Activated CD4-positive, alpha-beta memory T cell treated with anti-CD3 and anti-CD28 coated beads, Interleukin-2, amount 10 ng/mL, durations not matched to agents 7 days and 5 days (primary cell): ENCODE data around the gene COL16A1. TPM values are rescaled to one million over a fixed set of nuclear protein-coding genes. Genes with fewer than 3 reads are reported as not detected.

Source experiments
- CTCF ChIA-PET: fragments of 350-600 bp; sonication (Branson Sonifier 250); formaldehyde crosslinking; loops from one replicate; lab custom pipeline; 2021; ENCODE audit warnings: antibody characterized with exemption, inconsistent platforms; lab: Charles Lee
- POLR2A ChIA-PET: fragments of 350-600 bp; sonication (Branson Sonifier 250); formaldehyde crosslinking; loops from one replicate; lab custom pipeline; 2021; ENCODE audit warnings: antibody characterized with exemption; lab: Charles Lee
- DNase-seq: peaks from one replicate; pipeline ENCODE4 v3.0.0-alpha.2; 2020
- H3K27ac Mint-ChIP-seq: one replicate; pipeline ENCODE4 v1.8.0; 2021; ENCODE audit warnings: mild to moderate bottlenecking, mixed read lengths
- H3K27me3 Mint-ChIP-seq: one replicate; pipeline ENCODE4 v1.8.0; 2021; ENCODE audit warnings: mixed read lengths
- H3K36me3 Mint-ChIP-seq: one replicate; pipeline ENCODE4 v1.8.0; 2021; ENCODE audit warnings: low read depth, mixed read lengths
- H3K4me1 Mint-ChIP-seq: one replicate; pipeline ENCODE4 v1.8.0; 2021; ENCODE audit warnings: mixed read lengths
- H3K4me3 Mint-ChIP-seq: one replicate; pipeline ENCODE4 v1.8.0; 2021; ENCODE audit warnings: mild to moderate bottlenecking, mixed read lengths
- H3K9me3 Mint-ChIP-seq: one replicate; pipeline ENCODE4 v1.8.0; 2021; ENCODE audit warnings: mixed read lengths
- total RNA-seq, 2 experiments: library from RNA; stranded (reverse); gene quantifications; one replicate each; pipeline ENCODE4 v1.2.3, GENCODE V29; 2021

The COL16A1 gene
- total RNA-seq, 2 experiments from 2014 or later: not detected

- Mint-ChIP-seq H3K9me3 (no peaks in the 10 kb centered on the region), H3K36me3 (no peaks in the 10 kb centered on the region), H3K4me1 (peaks cover 7% of the 10 kb centered on the region), H3K4me3 (no peak overlapping the region), H3K27ac (no peak overlapping the region), H3K27me3 (peaks cover 31% of the 10 kb centered on the region)
- no peak for DNase-seq
- ChIA-PET CTCF (no interaction called here), POLR2A (no interaction called here)
Measured at GRCh38 chr1:31672986-31673385, 30.8 kb downstream of the COL16A1 start.

GRCh38 chr1:31671561-31672201, 32.1 kb downstream of the COL16A1 start:
- no peak for DNase-seq
- Mint-ChIP-seq H3K27ac (no peak overlapping the region), H3K9me3 (no peaks in the 10 kb centered on the region), H3K27me3 (peaks cover 26% of the 10 kb centered on the region), H3K4me1 (peaks cover 7% of the 10 kb centered on the region), H3K4me3 (no peak overlapping the region), H3K36me3 (no peaks in the 10 kb centered on the region)
- ChIA-PET POLR2A (no interaction called here), CTCF (interaction anchor here (0.8 kb wide), 1 partner anchor 117 kb away, joined by 3 read pairs; no protein-coding TSS in a partner anchor)

- no peak overlapping the region for H3K4me3 Mint-ChIP-seq
- no peaks in the 10 kb centered on the region for H3K36me3 Mint-ChIP-seq
- POLR2A ChIA-PET: no interaction called here
- H3K4me1 Mint-ChIP-seq: peaks cover 7% of the 10 kb centered on the region
- no peak for DNase-seq
- peaks cover 26% of the 10 kb centered on the region for H3K27me3 Mint-ChIP-seq
- CTCF ChIA-PET: no interaction called here
- H3K9me3 Mint-ChIP-seq: no peaks in the 10 kb centered on the region
- no peak overlapping the region for H3K27ac Mint-ChIP-seq
Measured at GRCh38 chr1:31671147-31671546, 32.7 kb downstream of the COL16A1 start.

- Mint-ChIP-seq H3K9me3 (no peaks in the 10 kb centered on the region), H3K4me3 (no peak overlapping the region), H3K27ac (no peak overlapping the region), H3K4me1 (peaks cover 7% of the 10 kb centered on the region), H3K27me3 (peaks cover 26% of the 10 kb centered on the region), H3K36me3 (no peaks in the 10 kb centered on the region)
- DNase-seq: no peak
- ChIA-PET POLR2A (interaction anchor here (1.0 kb wide), 1 partner anchor 34 kb away, joined by 3 read pairs; no protein-coding TSS in a partner anchor), CTCF (interaction anchor here (1.1 to 1.7 kb wide), 3 partner anchors 9 to 119 kb away, joined by 4 to 12 read pairs (median 6); no protein-coding TSS in a partner anchor)
Measured at GRCh38 chr1:31670593-31670964, 33.2 kb downstream of the COL16A1 start.

- Mint-ChIP-seq H3K4me3 (peak overlapping the region; percentile 6), H3K9me3 (no peaks in the 10 kb centered on the region), H3K4me1 (peaks cover 7% of the 10 kb centered on the region), H3K27ac (no peak overlapping the region), H3K27me3 (peaks cover 26% of the 10 kb centered on the region), H3K36me3 (no peaks in the 10 kb centered on the region)
- ChIA-PET POLR2A (interaction anchor here (1.0 kb wide), 1 partner anchor 35 kb away, joined by 3 read pairs; no protein-coding TSS in a partner anchor), CTCF (interaction anchor here (1.1 to 1.7 kb wide), 4 partner anchors 9 to 392 kb away, joined by 3 to 12 read pairs (median 5); no protein-coding TSS in a partner anchor)
- no peak for DNase-seq
Measured at GRCh38 chr1:31669786-31670592, 33.8 kb downstream of the COL16A1 start.

GRCh38 chr1:31669433-31669785, 34.4 kb downstream of the COL16A1 start:
- Mint-ChIP-seq H3K4me1 (peaks cover 7% of the 10 kb centered on the region), H3K27ac (no peak overlapping the region), H3K27me3 (peaks cover 26% of the 10 kb centered on the region), H3K4me3 (no peak overlapping the region), H3K9me3 (no peaks in the 10 kb centered on the region), H3K36me3 (no peaks in the 10 kb centered on the region)
- POLR2A ChIA-PET: no interaction called here
- no peak for DNase-seq
- CTCF ChIA-PET: interaction anchor here (1.1 to 1.7 kb wide), 4 partner anchors 8 to 392 kb away, joined by 3 to 12 read pairs (median 5); no protein-coding TSS in a partner anchor

- POLR2A ChIA-PET: no interaction called here
- CTCF ChIA-PET: no interaction called here
- Mint-ChIP-seq H3K4me1 (peaks cover 7% of the 10 kb centered on the region), H3K4me3 (no peak overlapping the region), H3K27me3 (peaks cover 26% of the 10 kb centered on the region), H3K27ac (no peak overlapping the region), H3K36me3 (no peaks in the 10 kb centered on the region), H3K9me3 (no peaks in the 10 kb centered on the region)
- DNase-seq: no peak
Measured at GRCh38 chr1:31668303-31668883, 35.4 kb downstream of the COL16A1 start.

GRCh38 chr1:31667065-31667785, 36.6 kb downstream of the COL16A1 start:
- peaks cover 7% of the 10 kb centered on the region for H3K4me1 Mint-ChIP-seq
- CTCF ChIA-PET: interaction anchor here (1.6 to 5.0 kb wide), 2 partner anchors 79 to 122 kb away, joined by 5 to 45 read pairs; no protein-coding TSS in a partner anchor
- H3K27ac Mint-ChIP-seq: no peak overlapping the region
- H3K36me3 Mint-ChIP-seq: no peaks in the 10 kb centered on the region
- DNase-seq: no peak
- no peak overlapping the region for H3K4me3 Mint-ChIP-seq
- no peaks in the 10 kb centered on the region for H3K9me3 Mint-ChIP-seq
- H3K27me3 Mint-ChIP-seq: peaks cover 29% of the 10 kb centered on the region
- POLR2A ChIA-PET: no interaction called here

- POLR2A ChIA-PET: no interaction called here
- Mint-ChIP-seq H3K4me3 (no peak overlapping the region), H3K27ac (no peak overlapping the region)
Measured at GRCh38 chr1:31666263-31666963, 37.4 kb downstream of the COL16A1 start.

GRCh38 chr1:31665234-31665878, 38.5 kb downstream of the COL16A1 start:
- Mint-ChIP-seq H3K36me3 (no peaks in the 10 kb centered on the region), H3K4me1 (peaks cover 7% of the 10 kb centered on the region), H3K27ac (no peak overlapping the region), H3K4me3 (no peak overlapping the region), H3K9me3 (no peaks in the 10 kb centered on the region), H3K27me3 (peaks cover 22% of the 10 kb centered on the region)
- no peak for DNase-seq
- ChIA-PET POLR2A (no interaction called here), CTCF (interaction anchor here (0.6 to 5.0 kb wide), 4 partner anchors 9 to 371 kb away, joined by 3 to 45 read pairs (median 11); no protein-coding TSS in a partner anchor)

More at GRCh38 chr1:31666263-31666963, 37.4 kb downstream of the COL16A1 start:
- Mint-ChIP-seq H3K36me3 (no peaks in the 10 kb centered on the region), H3K4me1 (peaks cover 7% of the 10 kb centered on the region), H3K27me3 (peaks cover 27% of the 10 kb centered on the region), H3K9me3 (no peaks in the 10 kb centered on the region)
- no peak for DNase-seq
- CTCF ChIA-PET: interaction anchor here (1.6 to 5.0 kb wide), 3 partner anchors 79 to 123 kb away, joined by 5 to 45 read pairs (median 17); no protein-coding TSS in a partner anchor

GRCh38 chr1:31664528-31664927, 39.3 kb downstream of the COL16A1 start:
- POLR2A ChIA-PET: no interaction called here
- Mint-ChIP-seq H3K36me3 (no peaks in the 10 kb centered on the region), H3K27ac (no peak overlapping the region), H3K9me3 (no peaks in the 10 kb centered on the region), H3K4me1 (peaks cover under 1% of the 10 kb centered on the region), H3K4me3 (no peak overlapping the region), H3K27me3 (peaks cover 14% of the 10 kb centered on the region)
- DNase-seq: no peak
- CTCF ChIA-PET: interaction anchor here (0.5 to 5.0 kb wide), 6 partner anchors 13 to 372 kb away, joined by 3 to 45 read pairs (median 4); no protein-coding TSS in a partner anchor
